Measurements from ENCODE around the gene ZNF460. TPM values are rescaled to one million over a fixed set of nuclear protein-coding genes. Genes with fewer than 3 reads are reported as not detected.

ZNF460 gene
- total and polyA plus RNA-seq, 10 of the 15 experiments (the other 5 are each of a cell fraction or from before 2014, with no cell fraction given) = 0.15 to 43.0 (median 8.7) TPM

- peak; percentile 90 for TF ChIP-seq NKRF (conservative IDR thresholded peaks at IDR 0.05)
- peak; percentile 20; the same call in 1 of the 2 replicates for TF ChIP-seq CEBPZ (IDR thresholded peaks at IDR 0.05; ENCODE audit: low read depth, low read length)
- TF ChIP-seq ATF3 (IDR thresholded peaks at IDR 0.05; ENCODE audit: borderline replicate concordance, extremely low read depth, low read depth, low read length) = peak; percentile 82; the same call in 1 of the 2 replicates
- TF ChIP-seq LARP7 (IDR thresholded peaks at IDR 0.05) = peak; percentile 71
- peak; percentile 55 for TF ChIP-seq NR2F1 (conservative IDR thresholded peaks at IDR 0.05)
- 0 out of 2 replicates have a peak, but pooled peaks have one; percentile 35 for TF ChIP-seq HDGF (IDR thresholded peaks at IDR 0.05)
- TF ChIP-seq, protein P1, sequence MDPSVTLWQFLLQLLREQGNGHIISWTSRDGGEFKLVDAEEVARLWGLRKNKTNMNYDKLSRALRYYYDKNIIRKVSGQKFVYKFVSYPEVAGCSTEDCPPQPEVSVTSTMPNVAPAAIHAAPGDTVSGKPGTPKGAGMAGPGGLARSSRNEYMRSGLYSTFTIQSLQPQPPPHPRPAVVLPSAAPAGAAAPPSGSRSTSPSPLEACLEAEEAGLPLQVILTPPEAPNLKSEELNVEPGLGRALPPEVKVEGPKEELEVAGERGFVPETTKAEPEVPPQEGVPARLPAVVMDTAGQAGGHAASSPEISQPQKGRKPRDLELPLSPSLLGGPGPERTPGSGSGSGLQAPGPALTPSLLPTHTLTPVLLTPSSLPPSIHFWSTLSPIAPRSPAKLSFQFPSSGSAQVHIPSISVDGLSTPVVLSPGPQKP (IDR thresholded peaks at IDR 0.05; ENCODE audit: low read depth, low read length) = peak; percentile 75; the same call in 1 of the 2 replicates
Measured at GRCh38 chr19:57240311-57241090, 39.8 kb upstream of the ZNF460 start, which contains the start of gene ZNF805 (continued).
